Stimulated activated CD4-positive, alpha-beta T cell treated with anti-CD3 and anti-CD28 coated beads, TNF-alpha, amount 100 ng/mL, for 48 hours (primary cell): ENCODE measurements around the gene CSTF1.
"Not testable (repeated sequence)": the region's sequence is repeated elsewhere in the genome, so short reads cannot be mapped to it uniquely, and the experiment has no call there.

Source experiments
- DNase-seq, 3 donors: peaks; one replicate each; pipeline ENCODE4 v3.0.0-alpha.2; 2020; ENCODE audit warnings: low read depth in 3 of 3

CSTF1 gene

GRCh38 chr20:56409521-56409920, 17.1 kb downstream of the CSTF1 start:
- DNase-seq = no peak

GRCh38 chr20:56409956-56410355, 17.5 kb downstream of the CSTF1 start:
- no peak for DNase-seq

GRCh38 chr20:56411287-56411686, 18.8 kb downstream of the CSTF1 start:
- not testable (repeated sequence) for DNase-seq

GRCh38 chr20:56411759-56412472, 19.5 kb downstream of the CSTF1 start, which contains the start of gene CASS4:
Gene CASS4 (plus strand): TSS chr20:56412260. CDS start chr20:56412459, 199 bp downstream.
- DNase-seq = no peak

GRCh38 chr20:56412473-56412790, 20.0 kb downstream of the CSTF1 start:
- no peak for DNase-seq

- DNase-seq = no peak
These were observed 20.5 kb downstream of the CSTF1 start for GRCh38 chr20:56412949-56413348.

GRCh38 chr20:56414842-56415765, 22.7 kb downstream of the CSTF1 start:
- DNase-seq = peak in 2 of 3 donors; percentile 55 to 68

- no peak for DNase-seq
These were observed 25.0 kb downstream of the CSTF1 start for GRCh38 chr20:56417402-56417801.

GRCh38 chr20:56417911-56418310, 25.5 kb downstream of the CSTF1 start:
- DNase-seq = no peak

GRCh38 chr20:56418385-56418861, 26.0 kb downstream of the CSTF1 start:
- no peak for DNase-seq

- DNase-seq = no peak
These were observed 27.6 kb downstream of the CSTF1 start for GRCh38 chr20:56420028-56420427.

GRCh38 chr20:56420940-56421688, 28.7 kb downstream of the CSTF1 start:
- DNase-seq = no peak

GRCh38 chr20:56422076-56422823, 29.8 kb downstream of the CSTF1 start:
- DNase-seq = no peak

GRCh38 chr20:56422824-56423189, 30.4 kb downstream of the CSTF1 start:
- DNase-seq = no peak

GRCh38 chr20:56423211-56423610, 30.8 kb downstream of the CSTF1 start:
- no peak for DNase-seq

GRCh38 chr20:56423886-56424285, 31.4 kb downstream of the CSTF1 start:
- no peak for DNase-seq

- DNase-seq = no peak
These were observed 32.5 kb downstream of the CSTF1 start for GRCh38 chr20:56424931-56425330.

- DNase-seq = no peak
These were observed 33.6 kb downstream of the CSTF1 start for GRCh38 chr20:56426026-56426425.

GRCh38 chr20:56426926-56427325, 34.5 kb downstream of the CSTF1 start:
- DNase-seq = no peak

GRCh38 chr20:56427797-56428196, 35.4 kb downstream of the CSTF1 start:
- no peak for DNase-seq

GRCh38 chr20:56428410-56428809, 36.0 kb downstream of the CSTF1 start:
- DNase-seq = no peak
